HG03442 (cell line): Measurements from ENCODE around the gene GLYATL2.

Experiments
- ATAC-seq: cut with Tn5 transposase; IDR thresholded peaks from one replicate; pipeline ENCODE4 v1.9.1; 2021; ENCODE audit warnings: mild to moderate bottlenecking, moderate library complexity; ENCODE audit not compliant: unreplicated experiment

Gene GLYATL2

GRCh38 chr11:58844361-58845005 lies at the start of gene GLYATL2:
GLYATL2 (minus strand) TSS chr11:58844704; CDS start chr11:58839612, 5,092 bp downstream.
- ATAC-seq, result no peak

GRCh38 chr11:58893899-58894298 lies 49.4 kb upstream of the GLYATL2 start:
- no peak for ATAC-seq

GRCh38 chr11:58888579-58888978 lies 44.1 kb upstream of the GLYATL2 start:
- no peak for ATAC-seq

GRCh38 chr11:58887452-58887851 lies 42.9 kb upstream of the GLYATL2 start:
- ATAC-seq, result no peak

GRCh38 chr11:58880625-58881024 lies 36.1 kb upstream of the GLYATL2 start:
- ATAC-seq, result no peak

- ATAC-seq, result no peak
Measured at GRCh38 chr11:58880166-58880565, 35.7 kb upstream of the GLYATL2 start.

GRCh38 chr11:58867556-58867955 lies 23.1 kb upstream of the GLYATL2 start:
- no peak for ATAC-seq

GRCh38 chr11:58866788-58867187 lies 22.3 kb upstream of the GLYATL2 start:
- ATAC-seq, result no peak

GRCh38 chr11:58864335-58864734 lies 19.8 kb upstream of the GLYATL2 start:
- ATAC-seq, result no peak

GRCh38 chr11:58863697-58864096 lies 19.2 kb upstream of the GLYATL2 start:
- no peak for ATAC-seq

GRCh38 chr11:58861533-58861932 lies 17.0 kb upstream of the GLYATL2 start:
- no peak for ATAC-seq

GRCh38 chr11:58856806-58857205 lies 12.3 kb upstream of the GLYATL2 start:
- no peak for ATAC-seq

- ATAC-seq, result no peak
Measured at GRCh38 chr11:58845386-58845785, 882 bp upstream of the GLYATL2 start.

- no peak for ATAC-seq
Measured at GRCh38 chr11:58837707-58838388, 6.7 kb downstream of the GLYATL2 start.

GRCh38 chr11:58832056-58832645 lies 12.4 kb downstream of the GLYATL2 start:
- ATAC-seq, result no peak

- ATAC-seq, result no peak
Measured at GRCh38 chr11:58830673-58831301, 13.7 kb downstream of the GLYATL2 start.

GRCh38 chr11:58829786-58830185 lies 14.7 kb downstream of the GLYATL2 start:
- no peak for ATAC-seq

- ATAC-seq, result no peak
Measured at GRCh38 chr11:58813693-58814092, 30.8 kb downstream of the GLYATL2 start.

GRCh38 chr11:58811499-58811898 lies 33.0 kb downstream of the GLYATL2 start:
- ATAC-seq, result no peak

- no peak for ATAC-seq
Measured at GRCh38 chr11:58807343-58807742, 37.2 kb downstream of the GLYATL2 start.

GRCh38 chr11:58805065-58805464 lies 39.4 kb downstream of the GLYATL2 start:
- ATAC-seq, result no peak
